GM21723 (cell line): ENCODE measurements around the gene B3GNT9.

ENCODE experiments used
- ATAC-seq: cut with Tn5 transposase; IDR thresholded peaks from one replicate; pipeline ENCODE4 v1.9.1; 2021; ENCODE audit warnings: mild to moderate bottlenecking, moderate library complexity; ENCODE audit not compliant: unreplicated experiment

B3GNT9 gene

GRCh38 chr16:67115639-67116038, 35.2 kb downstream of the B3GNT9 start:
- no peak for ATAC-seq

- no peak for ATAC-seq
Measured at GRCh38 chr16:67114793-67115192, 36.0 kb downstream of the B3GNT9 start.

GRCh38 chr16:67112591-67113399, 38.0 kb downstream of the B3GNT9 start:
- ATAC-seq: no peak

DNA sequence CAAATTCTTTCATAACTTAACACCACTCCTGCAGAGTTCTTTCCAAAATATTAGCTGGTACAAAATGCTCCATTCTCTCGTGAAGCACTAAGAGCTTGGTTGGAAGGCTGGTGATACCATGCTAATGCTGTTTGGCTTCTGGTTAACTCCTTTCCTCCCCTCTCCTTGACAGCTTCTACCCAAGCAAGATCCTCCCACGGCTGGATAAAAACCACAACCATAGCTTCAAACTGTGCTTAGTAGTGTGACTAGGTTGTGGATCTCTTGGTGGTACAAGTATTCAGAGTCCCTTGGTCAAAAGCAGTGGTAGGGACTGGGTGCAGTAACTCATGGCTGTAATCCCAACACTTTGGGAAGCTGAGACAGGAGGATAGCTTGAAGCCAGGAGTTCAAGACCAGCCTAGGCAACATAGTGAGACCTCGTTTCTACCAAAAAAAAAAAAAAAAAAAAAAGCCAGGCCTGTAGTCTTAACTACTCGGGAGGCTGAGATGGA, 38.8 kb downstream of the B3GNT9 start:
- no peak for ATAC-seq

- ATAC-seq: peak; percentile 82
Measured at GRCh38 chr16:67109407-67110135, 41.2 kb downstream of the B3GNT9 start, which contains the start of gene PHAF1. Gene PHAF1, plus strand, starts transcription at chr16:67109941. Its CDS starts 235 bp downstream, at chr16:67110176.

DNA sequence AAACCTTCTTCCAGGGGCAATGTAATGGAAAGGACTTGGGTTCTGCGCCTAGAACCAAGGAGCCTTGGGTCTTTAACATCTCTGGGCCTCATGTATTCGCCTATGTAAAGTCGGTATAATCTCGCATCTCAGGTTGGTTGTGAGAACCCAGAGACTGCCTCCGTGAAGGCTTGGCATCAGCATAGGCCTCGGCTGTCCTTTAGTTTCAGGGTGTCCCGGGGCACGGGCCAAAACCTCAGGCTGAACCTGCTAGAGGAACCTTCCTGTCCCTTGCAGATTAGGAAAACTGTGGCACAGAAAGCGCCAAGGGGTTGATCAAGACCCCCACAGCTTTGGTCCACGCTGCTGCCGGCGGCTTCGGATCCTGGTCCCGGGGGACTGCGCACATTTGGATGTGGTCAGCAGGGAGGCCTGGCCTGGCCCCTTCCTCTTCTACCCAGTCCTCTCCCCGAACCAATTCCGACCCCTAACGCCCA, 41.8 kb downstream of the B3GNT9 start:
- no peak for ATAC-seq

- ATAC-seq: no peak
Measured at GRCh38 chr16:67108489-67108888, 42.3 kb downstream of the B3GNT9 start.

DNA sequence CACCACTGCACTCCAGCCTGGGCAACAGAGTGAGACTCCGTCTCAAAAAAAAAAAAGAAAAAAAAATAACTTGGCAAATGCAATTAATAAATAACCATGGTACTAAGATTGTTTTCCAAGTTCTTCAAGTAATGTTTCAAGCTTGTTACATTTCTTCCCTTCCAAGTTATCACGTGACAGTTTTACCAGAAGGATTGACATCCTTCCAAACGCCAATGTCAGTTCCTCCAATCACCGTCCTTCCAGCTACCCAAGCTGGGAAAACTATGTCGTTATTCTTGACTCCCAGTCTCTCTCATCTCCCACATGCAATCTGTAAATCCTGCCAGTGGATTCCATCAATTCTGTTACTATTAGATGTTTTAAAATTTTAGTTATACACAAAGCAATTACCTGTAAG, 44.9 kb downstream of the B3GNT9 start:
- ATAC-seq: no peak

DNA sequence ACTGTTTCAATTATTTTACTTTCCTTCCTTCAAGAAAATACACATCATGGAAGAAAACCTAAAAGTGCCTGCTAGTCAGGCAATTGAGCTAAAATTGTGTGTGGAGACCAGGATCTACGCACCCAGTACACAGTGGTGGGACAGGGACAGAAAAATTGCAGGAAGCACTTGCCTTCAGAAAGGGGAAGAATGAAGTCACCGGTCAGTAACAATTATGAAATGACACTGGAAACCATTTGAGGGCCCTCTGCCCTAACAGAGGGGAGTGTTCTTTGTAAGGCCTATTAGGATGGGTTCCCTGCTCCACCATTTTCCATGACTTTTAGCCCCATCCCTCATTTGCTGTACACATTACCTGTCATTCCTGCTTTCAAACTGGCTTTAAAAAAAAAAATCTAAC, 45.6 kb downstream of the B3GNT9 start:
- ATAC-seq: no peak

GRCh38 chr16:67104845-67105244, 46.0 kb downstream of the B3GNT9 start:
- ATAC-seq: no peak

GRCh38 chr16:67104061-67104460, 46.7 kb downstream of the B3GNT9 start:
- no peak for ATAC-seq

DNA sequence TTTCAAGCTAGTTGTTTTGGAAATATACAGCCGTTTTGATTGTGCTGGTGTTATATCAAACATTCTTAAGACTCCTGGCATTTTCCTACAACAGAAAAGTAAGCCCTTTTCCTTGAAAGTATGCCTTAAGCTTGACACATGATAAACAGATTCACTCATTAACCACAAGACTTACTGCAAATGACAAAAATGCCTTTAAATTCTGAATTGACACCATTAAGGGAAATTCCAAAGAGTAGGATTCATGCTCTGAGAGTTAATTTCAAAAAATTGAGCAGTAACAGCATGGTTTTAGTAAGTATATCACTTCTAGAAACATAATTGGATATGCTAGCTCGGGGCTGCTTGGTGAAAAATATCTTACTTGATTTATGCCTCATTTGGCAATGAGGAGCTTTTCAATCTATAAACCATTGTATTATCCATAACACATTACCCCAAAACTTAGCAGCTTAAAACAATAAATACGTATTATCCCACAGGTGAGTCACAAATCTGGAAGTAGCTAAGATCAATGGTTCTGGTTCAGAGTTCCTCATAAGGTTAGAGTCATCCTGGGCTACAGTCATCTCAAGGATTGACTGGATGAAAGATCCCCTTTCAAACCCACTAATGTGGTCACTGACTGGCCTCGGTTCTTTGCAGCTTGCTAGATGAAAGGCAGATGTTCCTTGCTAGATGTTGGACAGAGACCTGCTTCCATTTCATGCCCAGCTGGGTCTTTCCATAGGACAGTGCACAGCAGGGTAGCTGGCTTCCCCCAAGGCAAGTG, 49.3 kb downstream of the B3GNT9 start:
- ATAC-seq: no peak

DNA sequence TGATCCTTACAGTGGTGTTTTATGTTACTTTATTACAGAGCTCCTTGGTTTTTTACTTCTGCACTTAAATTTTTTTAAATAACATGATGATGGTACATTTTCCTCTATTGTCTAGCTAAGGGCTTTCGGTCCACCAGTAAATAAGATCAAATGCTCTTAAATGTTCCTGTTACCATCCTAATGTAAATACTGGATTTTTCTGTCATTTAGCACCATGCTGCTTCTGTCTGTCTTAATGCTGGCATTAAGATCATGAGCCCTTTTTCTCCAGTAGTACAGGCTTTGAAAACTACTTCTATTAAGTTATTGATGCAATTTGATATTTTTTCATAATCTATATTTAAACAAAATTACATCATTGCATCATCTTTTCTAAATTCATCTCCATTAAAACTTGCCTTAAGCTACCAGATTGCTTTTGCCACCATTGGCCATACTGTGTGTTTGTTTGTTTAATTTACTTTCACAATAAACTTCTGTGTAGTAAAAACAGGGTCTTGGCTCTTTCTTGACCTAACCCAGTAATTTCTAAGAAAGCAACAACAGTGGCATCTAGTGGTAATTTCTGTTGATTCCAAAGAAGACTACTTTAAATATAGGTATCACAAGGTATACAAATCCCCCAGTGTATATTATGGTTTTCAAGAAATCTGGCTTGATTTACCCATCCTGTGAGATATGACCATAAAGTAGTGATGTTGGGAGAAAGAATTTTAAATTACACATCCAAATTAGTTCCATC, 50.1 kb downstream of the B3GNT9 start:
- no peak for ATAC-seq

DNA sequence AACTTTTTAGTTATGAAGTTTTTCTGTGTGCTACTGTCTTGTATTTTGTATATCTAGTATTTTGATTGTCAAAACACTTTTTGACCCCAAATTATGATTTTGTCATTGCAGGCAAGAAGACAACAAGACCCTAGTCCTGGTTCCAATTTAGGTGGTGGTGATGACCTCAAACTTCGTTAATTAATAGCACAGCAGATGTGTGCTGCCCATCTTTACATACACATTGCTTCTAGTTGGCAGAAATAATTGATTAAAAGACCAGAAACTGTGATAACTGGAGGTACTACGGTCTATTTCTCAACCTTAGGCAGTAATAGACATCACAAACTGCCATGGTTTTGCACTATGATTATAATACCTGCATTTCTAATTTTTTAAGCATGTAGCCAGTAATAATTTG, 52.2 kb downstream of the B3GNT9 start:
- ATAC-seq: no peak
